GM21447 (cell line): Measurements from ENCODE around the gene CREB3L1.

Experiments
- ATAC-seq: cut with Tn5 transposase; IDR thresholded peaks from one replicate; pipeline ENCODE4 v1.9.1; 2021; ENCODE audit not compliant: unreplicated experiment

The CREB3L1 gene

GRCh38 chr11:46321757-46322156 is 44.3 kb downstream of the CREB3L1 start:
- no peak for ATAC-seq

GRCh38 chr11:46322759-46323158 is 45.3 kb downstream of the CREB3L1 start:
- no peak for ATAC-seq

GRCh38 chr11:46326813-46327416 is 49.5 kb downstream of the CREB3L1 start:
- no peak for ATAC-seq

GRCh38 chr11:46327829-46328228 is 50.4 kb downstream of the CREB3L1 start:
- no peak for ATAC-seq

GRCh38 chr11:46330154-46330553 is 52.7 kb downstream of the CREB3L1 start:
- ATAC-seq: no peak

- no peak for ATAC-seq
Measured at GRCh38 chr11:46330563-46331281, 53.3 kb downstream of the CREB3L1 start.

- ATAC-seq: no peak
Measured at GRCh38 chr11:46331282-46331984, 54.0 kb downstream of the CREB3L1 start.

GRCh38 chr11:46332093-46332567 is 54.7 kb downstream of the CREB3L1 start:
- no peak for ATAC-seq

GRCh38 chr11:46332568-46333393 is 55.3 kb downstream of the CREB3L1 start:
- no peak for ATAC-seq

GRCh38 chr11:46333394-46333947 is 56.0 kb downstream of the CREB3L1 start:
- ATAC-seq: no peak

GRCh38 chr11:46334211-46334610 is 56.7 kb downstream of the CREB3L1 start:
- no peak for ATAC-seq

GRCh38 chr11:46335271-46335670 is 57.8 kb downstream of the CREB3L1 start:
- no peak for ATAC-seq

GRCh38 chr11:46335890-46336562 is 58.6 kb downstream of the CREB3L1 start:
- no peak for ATAC-seq

- no peak for ATAC-seq
Measured at GRCh38 chr11:46336563-46337180, 59.2 kb downstream of the CREB3L1 start.

GRCh38 chr11:46337626-46338345 is 60.3 kb downstream of the CREB3L1 start:
- ATAC-seq: no peak

- ATAC-seq: no peak
Measured at GRCh38 chr11:46338636-46338987, 61.1 kb downstream of the CREB3L1 start.

GRCh38 chr11:46338988-46339666 is 61.7 kb downstream of the CREB3L1 start:
- ATAC-seq: no peak

- no peak for ATAC-seq
Measured at GRCh38 chr11:46339816-46340215, 62.4 kb downstream of the CREB3L1 start.

GRCh38 chr11:46341454-46341853 is 64.0 kb downstream of the CREB3L1 start:
- ATAC-seq: no peak
